GM12891 (cell line): ENCODE data around the gene CILP2.

Source experiments
- DNase-seq: peaks from one replicate; pipeline ENCODE4 v3.0.0; 2011; ENCODE audit warnings: low spot score; ENCODE audit not compliant: insufficient read length
- FAIRE-seq: peaks from 2 replicates; lab custom pipeline; 2011; peaks lifted over from hg19 to GRCh38; lab: Jason Lieb, UNC
- PAX5 ChIP-seq: IDR thresholded peaks from 2 replicates; pipeline ENCODE4 v1.6.1; 2011; ENCODE audit warnings: low read length, moderate library complexity, mild to moderate bottlenecking; ENCODE audit not compliant: insufficient read depth, severe bottlenecking
- POLR2A ChIP-seq: IDR thresholded peaks from 2 replicates; pipeline ENCODE4 v1.6.1; 2011; ENCODE audit warnings: low read depth, low read length, control low read depth
- POLR2AphosphoS5 ChIP-seq: IDR thresholded peaks from 2 replicates; pipeline ENCODE4 v1.6.1; 2011; ENCODE audit warnings: low read depth, low read length, control low read depth
- POU2F2 ChIP-seq: IDR thresholded peaks from 2 replicates; pipeline ENCODE4 v1.6.1; 2011; ENCODE audit warnings: low read depth, mild to moderate bottlenecking, control low read depth, low read length, moderate library complexity
- SPI1 ChIP-seq: IDR thresholded peaks from 2 replicates; pipeline ENCODE4 v1.6.1; 2011; ENCODE audit warnings: low read depth, low read length, control low read depth
- TAF1 ChIP-seq: IDR thresholded peaks from 2 replicates; pipeline ENCODE4 v1.6.1; 2011; ENCODE audit warnings: low read depth, low read length, control low read depth

CILP2 gene

DNA sequence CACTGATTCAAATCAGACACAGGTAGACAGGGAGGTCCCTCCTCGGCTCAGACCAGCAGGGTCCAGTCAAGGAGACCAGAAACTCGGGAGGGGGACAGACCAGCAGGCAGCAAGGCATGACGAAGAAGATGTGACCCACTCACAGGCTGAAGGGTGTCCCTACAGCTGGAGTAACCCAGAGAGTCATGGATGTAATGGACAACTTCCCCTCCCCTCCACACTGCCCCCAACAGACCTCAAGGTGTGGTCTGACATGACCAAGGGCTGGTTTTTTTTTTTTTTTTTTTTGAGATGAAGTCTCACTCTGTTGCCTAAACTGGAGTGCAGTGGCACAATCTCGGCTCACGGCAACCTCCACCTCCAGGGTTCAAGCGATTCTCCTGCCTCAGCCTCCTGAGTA lies 46.3 kb downstream of the CILP2 start:
- DNase-seq (no peak), FAIRE-seq (no peak)
- TF ChIP-seq POU2F2 = no peak
- TF ChIP-seq SPI1 = no peak
- TF ChIP-seq POLR2AphosphoS5 = no peak
- TF ChIP-seq POLR2A = no peak
- TF ChIP-seq PAX5 = no peak
- TF ChIP-seq TAF1 = no peak

- DNase-seq (no peak), FAIRE-seq (no peak)
- TF ChIP-seq POLR2AphosphoS5 = no peak
- TF ChIP-seq POLR2A = no peak
- no peak for TF ChIP-seq TAF1
- no peak for TF ChIP-seq PAX5
- TF ChIP-seq SPI1 = no peak
- TF ChIP-seq POU2F2 = no peak
Observed at GRCh38 chr19:19587771-19588170, 49.7 kb downstream of the CILP2 start.

- FAIRE-seq (no peak), DNase-seq (no peak)
- TF ChIP-seq POU2F2 (no peak), POLR2A (no peak), POLR2AphosphoS5 (no peak), SPI1 (no peak), PAX5 (no peak), TAF1 (no peak)
Observed at GRCh38 chr19:19588546-19588945, 50.5 kb downstream of the CILP2 start.

GRCh38 chr19:19591133-19591825 lies 53.2 kb downstream of the CILP2 start:
- no peak for DNase-seq
- no peak for FAIRE-seq
- TF ChIP-seq TAF1 = 0 out of 2 replicates have a peak, but pooled peaks have one; percentile 14
- no peak for TF ChIP-seq SPI1

DNA sequence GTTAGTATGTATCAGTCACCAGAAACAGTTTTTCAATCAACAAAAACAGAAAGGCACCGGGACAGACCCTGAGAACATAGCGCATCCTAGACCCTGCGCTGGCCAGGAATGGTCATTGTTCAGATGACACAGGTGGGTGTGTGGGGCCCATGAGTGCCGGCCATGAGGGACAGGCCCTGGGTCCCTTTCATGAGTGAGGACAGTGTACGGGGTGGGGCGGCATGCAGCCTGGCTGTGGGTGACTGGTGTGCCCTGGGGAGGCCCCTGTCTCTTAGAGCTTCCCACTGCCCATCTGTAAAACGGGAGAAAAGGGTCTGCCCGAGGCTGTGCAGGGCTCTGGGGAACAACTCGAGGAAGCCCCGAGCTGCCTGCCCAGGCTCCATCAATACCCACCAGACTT lies 54.6 kb downstream of the CILP2 start:
- TF ChIP-seq PAX5 (no peak), POLR2A (no peak), SPI1 (no peak), POU2F2 (no peak), POLR2AphosphoS5 (no peak), TAF1 (no peak)
- no peak for FAIRE-seq
- no peak for DNase-seq

DNA sequence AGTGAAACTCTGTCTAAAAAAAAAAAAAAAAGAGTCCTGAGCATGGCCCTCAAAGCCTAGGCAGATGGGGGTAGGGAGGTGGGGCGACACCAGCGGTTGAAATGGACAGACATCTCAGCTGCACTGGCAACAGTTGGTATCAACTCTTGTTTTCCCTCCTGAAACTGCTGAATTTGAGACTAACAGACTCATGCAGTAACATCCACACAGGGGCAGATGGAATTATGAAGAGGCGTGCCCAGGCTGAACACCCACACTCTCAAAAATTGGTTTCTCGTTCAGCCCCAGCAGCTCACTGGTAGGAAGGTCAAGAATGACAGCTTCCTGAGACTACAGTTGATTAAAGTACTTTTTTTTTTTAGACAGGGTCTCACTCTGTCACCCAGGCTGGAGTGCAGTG lies 56.3 kb downstream of the CILP2 start:
- TF ChIP-seq SPI1 = no peak
- TF ChIP-seq PAX5 = no peak
- no peak for TF ChIP-seq POLR2AphosphoS5
- no peak for TF ChIP-seq POU2F2
- no peak for TF ChIP-seq POLR2A
- no peak for TF ChIP-seq TAF1
- FAIRE-seq (no peak), DNase-seq (no peak)

DNA sequence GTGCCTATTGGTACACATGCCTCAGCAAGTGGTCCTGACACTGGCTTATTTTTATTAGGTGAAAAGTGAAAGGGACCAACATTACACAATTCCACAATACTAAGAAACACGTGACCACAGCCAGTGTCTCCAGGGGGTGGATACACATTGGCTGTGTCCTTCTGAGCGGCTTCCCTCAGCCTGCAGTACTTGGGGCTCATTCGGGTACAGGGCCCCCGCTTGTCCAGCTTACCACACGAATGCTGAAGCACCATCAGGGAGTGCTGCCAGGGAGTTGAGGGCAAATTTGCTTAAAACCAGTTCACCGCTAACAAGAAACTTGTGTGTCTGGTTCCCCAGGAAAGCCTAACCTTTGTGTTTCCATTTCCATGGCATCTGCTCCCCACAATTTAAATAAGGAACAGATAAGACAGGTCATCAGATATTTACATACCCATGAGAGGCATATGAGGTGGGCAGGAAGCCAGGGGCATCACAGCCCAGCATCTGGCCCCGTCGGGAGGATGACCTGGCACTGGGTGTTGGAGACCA lies 57.2 kb downstream of the CILP2 start:
- FAIRE-seq = no peak
- TF ChIP-seq TAF1 (no peak), SPI1 (no peak), POU2F2 (no peak), POLR2AphosphoS5 (no peak)
- no peak for DNase-seq
